HAP-1 (cell line): ENCODE results near the gene RYR1.
"Not testable (repeated sequence)": the region's sequence is repeated elsewhere in the genome, so short reads cannot be mapped to it uniquely, and the experiment has no call there.

Source experiments
- DNase-seq, 2 experiments: peaks; one replicate each; pipeline ENCODE4 v3.0.0-alpha.2; 2016 to 2020; ENCODE audit warnings: low spot score in 2 of 2
- H3K27me3 ChIP-seq: fragments of 250-450 bp; sonication (Bioruptor Pico); 2 replicates; pipeline ENCODE4 v1.5.1; 2020; ENCODE audit warnings: low read depth, mild to moderate bottlenecking, moderate library complexity
- H3K36me3 ChIP-seq: fragments of 250-450 bp; sonication (Bioruptor Pico); replicated peaks from 2 replicates; pipeline ENCODE4 v1.5.1; 2020; ENCODE audit warnings: mild to moderate bottlenecking
- H3K4me1 ChIP-seq: fragments of 250-450 bp; sonication (Bioruptor Pico); 2 replicates; pipeline ENCODE4 v1.5.1; 2020; ENCODE audit warnings: mild to moderate bottlenecking
- H3K4me3 ChIP-seq: fragments of 250-450 bp; sonication (Bioruptor Pico); 2 replicates; pipeline ENCODE4 v1.5.1; 2020; ENCODE audit warnings: mild to moderate bottlenecking, moderate library complexity
- H3K9me3 ChIP-seq: fragments of 250-450 bp; sonication (Bioruptor Pico); 2 replicates; pipeline ENCODE4 v1.5.1; 2020; ENCODE audit warnings: mild to moderate bottlenecking, moderate library complexity
- in situ Hi-C: fragments of 300-500 bp; cut with MboI; formaldehyde crosslinking; loops from 3 replicates; pipeline ENCODE4 v1.14.3; 2020; ENCODE audit warnings: low sequenced_read_pairs, inconsistent platforms, mixed read lengths

The RYR1 gene

GRCh38 chr19:38550376-38550775, 116.9 kb downstream of the RYR1 start:
- Histone ChIP-seq H3K4me3 (no peak overlapping the region), H3K9me3 (no peaks in the 10 kb centered on the region), H3K27me3 (no peaks in the 10 kb centered on the region), H3K4me1 (peaks cover 13% of the 10 kb centered on the region), H3K36me3 (no peaks in the 10 kb centered on the region)
- in situ Hi-C loops: no loop called here
- DNase-seq: no peak

GRCh38 chr19:38551450-38551813, 117.9 kb downstream of the RYR1 start:
- peaks cover 13% of the 10 kb centered on the region for H3K4me1 ChIP-seq
- H3K27me3 ChIP-seq: no peaks in the 10 kb centered on the region
- no peak overlapping the region for H3K4me3 ChIP-seq
- no peaks in the 10 kb centered on the region for H3K36me3 ChIP-seq
- DNase-seq: no peak
- in situ Hi-C loops: no loop called here
- H3K9me3 ChIP-seq: no peaks in the 10 kb centered on the region

DNA sequence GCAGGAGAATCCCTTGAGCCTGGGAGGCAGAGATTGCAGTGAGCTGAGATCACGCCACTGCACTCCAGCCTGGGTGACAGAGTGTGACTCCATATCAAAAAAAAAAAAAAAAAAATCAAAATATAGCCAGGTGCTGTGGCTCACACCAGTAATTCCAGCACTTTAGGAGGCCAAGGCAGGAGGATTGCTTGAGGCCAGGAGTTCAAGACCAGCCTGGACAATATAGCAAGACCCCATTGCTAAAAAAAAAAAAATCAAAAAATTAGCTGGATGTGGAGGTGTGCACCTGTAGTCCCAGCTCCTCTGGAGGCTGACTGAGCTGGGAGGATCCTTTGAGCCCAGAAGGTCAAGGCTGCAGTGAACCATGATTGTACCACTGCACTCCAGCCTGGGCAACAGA, 119.7 kb downstream of the RYR1 start:
- H3K4me1 ChIP-seq: peaks cover 13% of the 10 kb centered on the region
- H3K27me3 ChIP-seq, DNase-seq, H3K4me3 ChIP-seq, H3K36me3 ChIP-seq, H3K9me3 ChIP-seq, in situ Hi-C loops: not testable (repeated sequence)

GRCh38 chr19:38554676-38555141, 121.2 kb downstream of the RYR1 start:
- H3K36me3 ChIP-seq: no peaks in the 10 kb centered on the region
- in situ Hi-C loops: no loop called here
- H3K4me1 ChIP-seq: peaks cover 7% of the 10 kb centered on the region
- H3K9me3 ChIP-seq: no peaks in the 10 kb centered on the region
- DNase-seq: no peak
- no peak overlapping the region for H3K4me3 ChIP-seq
- H3K27me3 ChIP-seq: no peaks in the 10 kb centered on the region

DNA sequence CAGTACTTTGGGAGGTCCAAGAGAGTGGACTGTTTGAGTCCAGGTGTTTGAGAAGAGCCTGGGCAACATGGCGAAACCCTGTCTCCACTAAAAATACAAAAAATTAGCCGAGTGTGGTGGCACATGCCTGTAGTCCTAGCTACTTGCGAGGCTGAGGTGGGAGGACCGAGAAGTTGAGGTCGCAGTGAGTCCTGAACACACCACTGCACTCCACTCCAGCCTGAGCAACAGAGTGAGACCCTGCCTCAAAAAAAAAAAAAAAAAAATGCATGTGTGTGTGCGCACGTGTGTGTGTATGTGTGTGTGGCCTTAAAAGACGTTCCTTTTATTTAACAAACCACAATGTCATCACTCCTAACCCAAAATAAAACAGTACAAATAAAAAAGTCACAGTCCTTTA, 121.7 kb downstream of the RYR1 start:
- peaks cover 2% of the 10 kb centered on the region for H3K4me1 ChIP-seq
- in situ Hi-C loops: no loop called here
- H3K9me3 ChIP-seq: no peaks in the 10 kb centered on the region
- H3K36me3 ChIP-seq: no peaks in the 10 kb centered on the region
- no peak overlapping the region for H3K4me3 ChIP-seq
- no peak for DNase-seq
- no peaks in the 10 kb centered on the region for H3K27me3 ChIP-seq

- no peaks in the 10 kb centered on the region for H3K36me3 ChIP-seq
- no peaks in the 10 kb centered on the region for H3K27me3 ChIP-seq
- no peak overlapping the region for H3K4me3 ChIP-seq
- H3K9me3 ChIP-seq: no peaks in the 10 kb centered on the region
- DNase-seq: no peak
- H3K4me1 ChIP-seq: no peaks in the 10 kb centered on the region
- in situ Hi-C loops: no loop called here
Measured at GRCh38 chr19:38556521-38557174, 123.2 kb downstream of the RYR1 start.

DNA sequence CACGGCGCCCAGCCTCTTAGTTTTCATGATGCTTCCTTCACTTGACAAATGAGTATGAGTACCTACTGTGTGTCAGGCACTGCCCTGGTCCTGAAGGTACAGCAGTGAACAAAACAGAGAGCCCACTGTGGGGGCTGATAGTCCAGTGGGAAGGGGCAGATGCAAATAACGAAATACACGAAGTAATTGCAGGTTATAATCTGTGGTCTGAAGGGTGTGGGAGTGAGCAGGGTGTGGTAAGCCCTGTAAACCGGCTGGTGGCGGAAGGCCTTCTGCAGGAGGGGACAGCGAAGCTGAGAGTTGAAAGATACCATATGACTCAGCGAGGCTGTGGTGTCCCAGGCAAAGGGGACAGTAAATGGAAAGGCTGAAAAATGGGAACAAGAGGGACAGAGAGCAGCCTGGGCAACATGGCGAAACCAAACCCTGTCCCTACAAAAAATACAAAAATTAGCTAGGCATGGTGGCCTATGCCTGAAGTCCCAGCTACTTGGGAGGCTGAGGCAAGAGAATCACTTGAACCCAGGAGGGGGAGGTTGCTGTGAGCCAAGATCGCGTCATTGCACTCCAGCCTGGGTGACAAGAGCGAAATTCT, 123.8 kb downstream of the RYR1 start:
- H3K4me3 ChIP-seq: no peak overlapping the region
- H3K9me3 ChIP-seq: no peaks in the 10 kb centered on the region
- no peak for DNase-seq
- H3K4me1 ChIP-seq: no peaks in the 10 kb centered on the region
- H3K36me3 ChIP-seq: no peaks in the 10 kb centered on the region
- in situ Hi-C loops: no loop called here
- H3K27me3 ChIP-seq: no peaks in the 10 kb centered on the region

DNA sequence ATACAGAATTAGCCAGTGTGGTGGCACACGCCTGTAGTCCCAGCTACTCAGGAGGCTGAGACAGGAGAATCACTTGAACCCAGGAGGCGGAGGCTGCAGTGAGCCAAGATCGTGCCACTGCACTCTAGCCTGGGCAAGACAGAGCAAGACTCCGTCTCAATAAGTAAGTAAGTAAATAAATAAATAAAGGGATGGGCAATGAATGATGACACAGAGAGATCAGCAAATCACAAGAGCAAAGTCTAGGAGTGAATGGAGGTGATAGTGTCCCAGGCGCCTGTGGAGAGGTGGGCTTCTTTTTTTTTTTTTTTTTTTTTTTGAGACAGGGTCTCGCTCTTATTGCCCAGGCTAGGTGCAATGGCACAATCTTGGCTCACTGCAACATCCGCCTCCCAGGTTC, 125.4 kb downstream of the RYR1 start:
- DNase-seq, in situ Hi-C loops, H3K36me3 ChIP-seq, H3K27me3 ChIP-seq, H3K9me3 ChIP-seq, H3K4me3 ChIP-seq, H3K4me1 ChIP-seq: not testable (repeated sequence)

DNA sequence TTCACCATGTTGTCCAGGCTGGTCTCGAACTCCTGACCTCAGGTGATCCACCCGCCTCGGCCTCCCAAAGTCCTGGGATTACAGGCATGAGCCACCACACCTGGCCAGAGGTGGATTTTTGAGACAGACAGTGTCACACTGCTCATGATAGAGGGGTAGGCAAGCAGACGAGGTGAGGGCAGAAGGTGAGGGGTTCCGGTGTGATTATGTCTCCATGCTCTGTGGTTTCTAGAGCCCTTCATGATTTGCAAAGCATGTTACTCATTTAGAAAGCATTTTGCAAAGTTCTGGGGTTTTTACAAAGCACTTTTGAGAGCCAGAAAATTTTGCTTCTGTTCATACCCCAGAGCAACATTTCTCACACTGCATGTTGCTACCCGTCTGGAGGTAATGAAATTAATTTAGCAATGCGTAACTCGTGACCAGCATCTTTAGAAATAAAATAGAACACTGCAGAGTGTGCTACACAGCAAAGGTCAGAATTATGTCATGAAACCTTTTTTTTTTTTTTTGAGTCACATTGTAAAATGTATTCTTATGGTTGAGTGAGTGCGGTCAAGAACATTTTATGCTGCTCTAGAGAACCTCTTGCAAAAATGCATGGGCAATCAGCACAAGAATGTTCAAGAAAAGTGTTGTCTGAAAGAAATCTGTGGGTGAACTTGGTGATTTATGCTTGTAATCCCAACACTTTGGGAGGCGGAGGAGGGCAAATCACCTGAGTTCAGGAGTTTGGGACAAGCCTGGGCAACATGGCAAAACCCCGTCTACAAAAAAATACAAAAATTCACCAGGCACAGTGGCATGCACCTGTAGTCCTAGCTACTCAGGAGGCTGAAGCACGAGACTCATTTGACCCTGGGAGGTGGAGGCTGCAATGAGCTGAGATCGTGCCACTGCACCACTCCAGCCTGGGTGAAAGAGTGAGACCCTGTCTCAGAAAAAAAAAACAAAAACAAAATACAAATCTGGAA, 126.2 kb downstream of the RYR1 start:
- Histone ChIP-seq H3K4me3 (no peak overlapping the region), H3K4me1 (no peaks in the 10 kb centered on the region), H3K9me3 (no peaks in the 10 kb centered on the region), H3K27me3 (no peaks in the 10 kb centered on the region), H3K36me3 (no peaks in the 10 kb centered on the region)
- DNase-seq: no peak
- in situ Hi-C loops: no loop called here

DNA sequence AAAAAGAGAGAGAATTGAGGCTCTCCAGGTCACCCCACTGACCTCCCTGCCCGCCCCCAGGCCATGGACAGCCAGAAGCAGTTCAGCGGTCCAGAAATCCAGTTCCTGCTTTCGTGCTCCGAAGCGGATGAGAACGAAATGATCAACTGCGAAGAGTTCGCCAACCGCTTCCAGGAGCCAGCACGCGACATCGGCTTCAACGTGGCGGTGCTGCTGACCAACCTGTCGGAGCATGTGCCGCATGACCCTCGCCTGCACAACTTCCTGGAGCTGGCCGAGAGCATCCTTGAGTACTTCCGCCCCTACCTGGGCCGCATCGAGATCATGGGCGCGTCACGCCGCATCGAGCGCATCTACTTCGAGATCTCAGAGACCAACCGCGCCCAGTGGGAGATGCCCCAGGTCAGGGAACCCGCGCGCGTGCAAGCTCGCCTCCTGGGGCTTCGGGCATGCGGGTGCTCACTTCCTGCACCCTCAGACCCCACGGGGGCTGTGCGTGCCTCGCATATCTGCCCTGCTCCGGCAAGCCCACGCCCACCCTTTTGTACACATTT, 127.6 kb downstream of the RYR1 start:
- Histone ChIP-seq H3K4me1 (no peaks in the 10 kb centered on the region), H3K4me3 (no peak overlapping the region), H3K27me3 (no peaks in the 10 kb centered on the region), H3K9me3 (no peaks in the 10 kb centered on the region), H3K36me3 (no peaks in the 10 kb centered on the region)
- in situ Hi-C loops: no loop called here
- no peak for DNase-seq

DNA sequence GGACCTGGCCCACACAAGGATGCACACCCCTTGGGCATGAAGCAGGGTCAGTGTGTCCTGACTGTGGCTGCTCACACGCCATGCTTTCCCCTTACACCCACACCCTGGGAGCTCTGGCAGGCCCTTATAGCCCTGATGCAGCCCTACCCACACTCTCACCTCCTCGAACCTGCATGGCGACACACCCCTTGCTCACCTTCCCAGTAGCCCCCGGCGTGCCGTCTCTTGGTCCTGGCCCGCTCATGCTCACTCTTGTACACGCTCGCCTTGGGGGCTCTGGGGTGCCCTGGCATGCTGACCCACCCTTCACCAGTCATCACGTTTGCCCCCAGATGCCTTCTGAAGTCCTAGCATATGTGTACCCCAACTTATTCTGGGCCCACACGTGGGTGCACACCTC, 128.2 kb downstream of the RYR1 start:
- no peaks in the 10 kb centered on the region for H3K36me3 ChIP-seq
- H3K9me3 ChIP-seq: no peaks in the 10 kb centered on the region
- no peaks in the 10 kb centered on the region for H3K27me3 ChIP-seq
- DNase-seq: no peak
- H3K4me3 ChIP-seq: no peak overlapping the region
- in situ Hi-C loops: no loop called here
- no peaks in the 10 kb centered on the region for H3K4me1 ChIP-seq

GRCh38 chr19:38562096-38562495, 128.6 kb downstream of the RYR1 start:
- in situ Hi-C loops: no loop called here
- no peak for DNase-seq

GRCh38 chr19:38563475-38563874, 130.0 kb downstream of the RYR1 start:
- no peak for DNase-seq
- H3K36me3 ChIP-seq: no peaks in the 10 kb centered on the region
- in situ Hi-C loops: no loop called here
- H3K9me3 ChIP-seq: no peaks in the 10 kb centered on the region
- no peak overlapping the region for H3K4me3 ChIP-seq
- no peaks in the 10 kb centered on the region for H3K27me3 ChIP-seq
- H3K4me1 ChIP-seq: no peaks in the 10 kb centered on the region

More at GRCh38 chr19:38562096-38562495, 128.6 kb downstream of the RYR1 start:
- H3K4me3 ChIP-seq: no peak overlapping the region
- no peaks in the 10 kb centered on the region for H3K9me3 ChIP-seq
- H3K36me3 ChIP-seq: no peaks in the 10 kb centered on the region
- H3K4me1 ChIP-seq: no peaks in the 10 kb centered on the region
- H3K27me3 ChIP-seq: no peaks in the 10 kb centered on the region
